ENCODE measurements around the gene NAPSA. TPM values are rescaled to one million over a fixed set of nuclear protein-coding genes. Genes with fewer than 3 reads are reported as not detected.
"Not testable (repeated sequence)": the region's sequence is repeated elsewhere in the genome, so short reads cannot be mapped to it uniquely, and the experiment has no call there.

Gene NAPSA
- total RNA-seq, 6 experiments from 2014 or later, result 0.19 to 2.2 (median 1.0) TPM

DNA sequence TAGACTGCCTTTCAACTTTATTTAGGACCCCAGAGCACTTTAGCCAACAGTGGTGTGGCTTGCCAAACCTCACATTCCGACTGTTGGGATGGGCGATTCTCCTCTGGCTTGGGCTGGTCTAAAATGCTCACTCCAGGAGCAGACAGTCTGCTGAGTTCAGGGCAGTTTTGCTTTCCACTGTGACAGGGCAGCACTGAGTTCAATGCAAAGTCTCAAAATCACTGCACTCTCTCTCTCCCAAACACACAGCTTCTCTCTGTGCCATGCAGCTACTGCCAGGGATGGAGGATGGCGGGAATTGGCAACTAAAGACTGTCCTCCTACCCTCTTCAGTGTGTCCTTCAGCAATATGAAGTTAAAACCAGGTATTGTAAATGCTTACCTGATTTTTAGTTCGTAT, 13.2 kb downstream of the NAPSA start:
- H3K27ac ChIP-seq, result peak overlapping the region in 1 of 3 donors; percentile 53
- ATAC-seq (peak in 2 of 4 donors; percentile 74 to 89), DNase-seq (no peak)
- H3K9me3 ChIP-seq, result no peaks in the 10 kb centered on the region
- TF ChIP-seq, protein P1, sequence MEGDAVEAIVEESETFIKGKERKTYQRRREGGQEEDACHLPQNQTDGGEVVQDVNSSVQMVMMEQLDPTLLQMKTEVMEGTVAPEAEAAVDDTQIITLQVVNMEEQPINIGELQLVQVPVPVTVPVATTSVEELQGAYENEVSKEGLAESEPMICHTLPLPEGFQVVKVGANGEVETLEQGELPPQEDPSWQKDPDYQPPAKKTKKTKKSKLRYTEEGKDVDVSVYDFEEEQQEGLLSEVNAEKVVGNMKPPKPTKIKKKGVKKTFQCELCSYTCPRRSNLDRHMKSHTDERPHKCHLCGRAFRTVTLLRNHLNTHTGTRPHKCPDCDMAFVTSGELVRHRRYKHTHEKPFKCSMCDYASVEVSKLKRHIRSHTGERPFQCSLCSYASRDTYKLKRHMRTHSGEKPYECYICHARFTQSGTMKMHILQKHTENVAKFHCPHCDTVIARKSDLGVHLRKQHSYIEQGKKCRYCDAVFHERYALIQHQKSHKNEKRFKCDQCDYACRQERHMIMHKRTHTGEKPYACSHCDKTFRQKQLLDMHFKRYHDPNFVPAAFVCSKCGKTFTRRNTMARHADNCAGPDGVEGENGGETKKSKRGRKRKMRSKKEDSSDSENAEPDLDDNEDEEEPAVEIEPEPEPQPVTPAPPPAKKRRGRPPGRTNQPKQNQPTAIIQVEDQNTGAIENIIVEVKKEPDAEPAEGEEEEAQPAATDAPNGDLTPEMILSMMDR (IDR thresholded peaks at IDR 0.05), result no peak
- no peak for TF ChIP-seq POLR2A (IDR thresholded peaks at IDR 0.05)
- H3K36me3 ChIP-seq, result no peaks in the 10 kb centered on the region
- peaks cover 0 to 17% (median 0%) of the 10 kb centered on the region in 4 donors for H3K4me1 ChIP-seq
- WGBS (ENCODE audit: insufficient coverage, low coverage, low lambda C conversion rate, missing lambda C conversion rate), result 73% methylated on average over 2 of the region's 4 CpGs
- H3K27me3 ChIP-seq, result no peaks in the 10 kb centered on the region
- intact Hi-C loops (cut with DNase I), result no loop called here
- H3K4me3 ChIP-seq, result no peak overlapping the region

DNA sequence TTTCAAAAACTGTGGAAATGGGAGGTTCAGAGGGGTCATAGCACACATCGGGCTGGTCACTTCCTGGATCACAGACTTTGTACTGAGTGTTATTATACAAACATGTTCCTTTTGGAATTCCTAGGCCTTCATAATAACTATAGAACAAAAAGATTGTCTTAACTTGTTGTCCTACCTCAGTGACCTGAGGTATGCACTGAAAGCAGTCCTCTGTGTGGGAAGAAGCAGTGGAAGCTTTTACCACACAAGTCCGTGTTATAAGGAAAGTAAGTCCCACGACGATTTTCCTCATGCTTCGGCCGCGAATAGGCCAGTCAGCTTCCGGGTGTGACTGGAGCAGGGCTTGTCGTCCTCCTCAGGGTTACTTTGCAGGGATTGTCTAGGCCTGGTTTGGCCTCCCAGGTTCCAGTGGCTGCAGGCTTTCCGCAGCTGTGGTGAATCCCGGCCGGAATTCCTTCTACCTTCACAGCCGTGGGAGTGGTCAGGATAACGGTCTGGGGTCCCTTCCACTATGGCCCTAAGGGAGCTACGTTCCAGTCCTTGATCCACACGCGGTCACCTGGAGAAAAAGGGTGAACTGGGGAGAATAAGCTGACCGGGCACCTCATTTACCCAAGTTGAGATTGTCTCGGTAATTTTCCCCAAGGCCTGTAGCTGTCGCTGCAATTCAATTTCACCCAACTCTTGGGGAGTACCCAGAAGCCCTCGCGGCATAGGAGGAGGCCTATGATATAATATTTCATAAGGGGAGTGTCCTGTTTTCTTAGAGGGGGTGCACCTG, 16.0 kb downstream of the NAPSA start:
- no peak for DNase-seq
- H3K4me1 ChIP-seq, result peaks cover 0 to 17% (median 0%) of the 10 kb centered on the region in 4 donors
- 37% methylated on average over 8 of the region's 22 CpGs for WGBS (ENCODE audit: insufficient coverage, low coverage, low lambda C conversion rate, missing lambda C conversion rate)
- TF ChIP-seq, protein P1 (IDR thresholded peaks at IDR 0.05), result no peak
- no peak for TF ChIP-seq POLR2A (IDR thresholded peaks at IDR 0.05)
- H3K27me3 ChIP-seq, result no peaks in the 10 kb centered on the region
- H3K27ac ChIP-seq, result peak overlapping the region in 1 of 3 donors; percentile 24
- H3K9me3 ChIP-seq, result no peaks in the 10 kb centered on the region
- H3K4me3 ChIP-seq, result no peak overlapping the region
- ATAC-seq, result no peak
- intact Hi-C loops (cut with DNase I), result no loop called here
- H3K36me3 ChIP-seq, result no peaks in the 10 kb centered on the region

DNA sequence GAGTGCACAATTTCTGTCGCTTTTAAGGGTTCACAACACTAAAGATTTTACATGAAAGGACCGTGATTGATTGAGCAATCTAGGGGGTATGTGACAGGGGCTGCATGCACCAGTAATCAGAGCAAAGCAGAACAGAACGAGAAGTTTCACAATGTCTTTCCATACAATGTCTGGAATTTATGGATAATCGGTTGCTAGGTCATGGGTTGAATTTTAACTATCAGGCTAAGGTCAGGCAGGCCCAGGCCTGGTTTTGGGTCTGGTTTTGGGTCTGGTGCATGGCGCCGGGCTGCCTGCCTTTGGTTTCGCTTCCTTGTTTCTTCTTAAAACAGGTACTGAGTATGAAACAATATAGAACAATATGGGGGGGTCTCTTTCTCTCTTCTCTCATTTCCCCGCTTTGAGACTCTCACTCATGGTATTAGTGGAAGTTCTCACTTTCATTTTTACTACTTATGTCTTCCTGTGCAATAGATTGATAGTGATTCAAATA, 18.3 kb downstream of the NAPSA start:
- ATAC-seq; H3K4me3 ChIP-seq; H3K27ac ChIP-seq; H3K27me3 ChIP-seq; H3K9me3 ChIP-seq; intact Hi-C loops (cut with DNase I); H3K36me3 ChIP-seq; DNase-seq: not testable (repeated sequence)
- H3K4me1 ChIP-seq, result peaks cover 0 to 16% (median 0%) of the 10 kb centered on the region in 4 donors
- 41% methylated on average over 5 of the region's 8 CpGs for WGBS (ENCODE audit: insufficient coverage, low coverage, low lambda C conversion rate, missing lambda C conversion rate)

DNA sequence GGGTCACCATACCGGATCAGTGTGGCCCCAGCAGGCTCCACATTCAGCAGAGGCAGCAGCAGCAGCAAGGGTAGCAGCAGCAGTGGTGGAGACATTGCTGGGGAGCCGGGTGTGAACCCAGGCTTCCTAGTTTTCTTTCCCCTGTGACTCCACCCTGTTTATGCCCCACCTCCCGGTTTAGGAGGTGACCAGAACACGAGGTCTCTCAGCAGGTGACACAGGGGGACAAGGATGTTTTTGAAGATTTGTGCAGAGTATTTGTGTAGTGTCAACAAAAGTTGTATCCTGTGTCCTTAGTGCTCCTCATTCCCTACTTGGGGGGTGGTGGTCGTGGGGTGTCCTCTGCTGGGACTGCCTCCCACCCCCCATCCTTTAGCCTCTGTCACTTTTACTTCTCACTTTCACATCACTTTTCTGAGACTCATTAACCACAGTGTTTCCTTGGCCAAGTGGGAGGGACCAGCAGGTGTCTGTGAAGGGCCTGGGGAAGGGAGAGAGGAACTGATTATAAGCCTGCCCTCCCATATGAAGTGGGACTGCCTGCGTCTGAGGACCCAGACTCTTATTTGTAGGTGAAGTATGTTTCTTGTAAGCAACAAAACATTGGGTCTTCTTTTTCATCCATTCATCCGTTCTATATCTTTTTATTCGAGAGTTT, 20.6 kb downstream of the NAPSA start:
- peak in 2 of 3 donors; percentile 23 to 29 for DNase-seq
- 72% methylated on average over 5 of the region's 8 CpGs for WGBS (ENCODE audit: insufficient coverage, low coverage, low lambda C conversion rate, missing lambda C conversion rate)
- ATAC-seq, result peak; percentile 22 to 65 (median 46)
- Histone ChIP-seq H3K36me3 (no peaks in the 10 kb centered on the region), H3K27ac (no peak overlapping the region), H3K9me3 (no peaks in the 10 kb centered on the region), H3K4me1 (peaks cover 0 to 11% (median 0%) of the 10 kb centered on the region in 4 donors), H3K4me3 (no peak overlapping the region), H3K27me3 (no peaks in the 10 kb centered on the region)
- TF ChIP-seq, protein P1 (IDR thresholded peaks at IDR 0.05), result no peak
- TF ChIP-seq POLR2A (IDR thresholded peaks at IDR 0.05), result no peak
- intact Hi-C loops (cut with DNase I), result no loop called here

DNA sequence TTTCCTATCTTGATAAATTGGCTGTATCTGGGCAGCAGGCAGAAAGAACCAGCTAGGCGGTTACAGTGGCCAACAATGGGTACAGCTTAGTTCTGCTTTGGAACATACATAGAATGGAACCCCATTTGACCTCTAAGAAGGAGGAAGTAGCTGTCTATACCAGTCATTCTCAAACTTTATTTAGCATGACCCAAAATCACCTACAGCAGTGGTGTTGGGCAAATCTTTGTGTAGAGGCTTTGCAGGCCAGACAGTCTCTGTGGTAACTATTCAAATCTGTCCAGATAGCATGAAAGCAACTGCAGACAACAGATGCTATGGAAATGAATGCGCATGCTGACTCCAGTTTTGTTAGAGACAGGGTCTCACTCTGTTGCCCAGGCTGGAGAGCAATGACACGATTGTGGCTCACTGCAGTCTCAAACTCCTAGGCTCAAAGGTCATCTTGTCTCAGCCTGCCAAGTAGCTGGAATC, 24.3 kb downstream of the NAPSA start:
- DNase-seq (no peak), ATAC-seq (peak; percentile 34 to 67 (median 50))
- TF ChIP-seq, protein P1 (IDR thresholded peaks at IDR 0.05), result no peak
- no peak for TF ChIP-seq POLR2A (IDR thresholded peaks at IDR 0.05)
- WGBS (ENCODE audit: insufficient coverage, low coverage, low lambda C conversion rate, missing lambda C conversion rate), result 33% methylated on average over 1 of the region's 3 CpGs
- Histone ChIP-seq H3K27ac (no peak overlapping the region), H3K4me3 (no peak overlapping the region), H3K9me3 (no peaks in the 10 kb centered on the region), H3K27me3 (no peaks in the 10 kb centered on the region), H3K4me1 (no peaks in the 10 kb centered on the region), H3K36me3 (no peaks in the 10 kb centered on the region)
- intact Hi-C loops (cut with DNase I), result no loop called here

All from right lobe of liver (tissue), 6 donors.